WTC11 (cell line): ENCODE results near the gene FERMT2.

ENCODE experiments used
- CTCF ChIP-seq: fragments of 200-600 bp; IDR thresholded peaks from 2 replicates; pipeline ENCODE4 v1.8.0; 2022; ENCODE audit warnings: antibody characterized with exemption
- E2F1 ChIP-seq: sonication (generic); formaldehyde crosslinking; IDR thresholded peaks from 2 replicates; pipeline ENCODE4 v1.8.0; 2022; ENCODE audit warnings: mild to moderate bottlenecking, missing genetic modification reagents
- GTF2I ChIP-seq: fragments of 250-450 bp; sonication (Bioruptor Pico); conservative IDR thresholded peaks from 2 replicates; pipeline ENCODE4 v1.4.0; 2021; ENCODE audit warnings: mild to moderate bottlenecking
- HMGXB4 ChIP-seq: sonication (generic); formaldehyde crosslinking; IDR thresholded peaks from 2 replicates; pipeline ENCODE4 v1.8.1; 2023; ENCODE audit warnings: mild to moderate bottlenecking, moderate library complexity, missing genetic modification reagents
- ZBTB43 ChIP-seq: sonication (generic); formaldehyde crosslinking; IDR thresholded peaks from 2 replicates; pipeline ENCODE4 v1.8.1; 2023; ENCODE audit warnings: mild to moderate bottlenecking, missing genetic modification reagents

- no peak for TF ChIP-seq GTF2I
- TF ChIP-seq HMGXB4 (CRISPR knock-in tag), result no peak
- TF ChIP-seq E2F1, result no peak
- no peak for TF ChIP-seq CTCF
- TF ChIP-seq ZBTB43 (CRISPR knock-in tag), result no peak
Measured at GRCh38 chr14:52974406-52974805, 23.6 kb upstream of the FERMT2 start.
